H1 (cell line): ENCODE data around the gene CHD9. TPM values are rescaled to one million over a fixed set of nuclear protein-coding genes. Genes with fewer than 3 reads are reported as not detected.

Experiments used
- ATF3 ChIP-seq: IDR thresholded peaks from 2 replicates; pipeline ENCODE4 v1.6.1; 2011; ENCODE audit warnings: low read depth, mild to moderate bottlenecking, low read length; ENCODE audit not compliant: insufficient read depth
- CHD1 ChIP-seq: IDR thresholded peaks from 2 replicates; pipeline ENCODE4 v1.6.1; 2012; ENCODE audit warnings: low read depth, low read length, improper control_type of control experiment
- CHD2 ChIP-seq: IDR thresholded peaks from 2 replicates; pipeline ENCODE4 v1.6.1; 2012; ENCODE audit warnings: low read length, improper control_type of control experiment
- CTCF ChIP-seq, 3 experiments: IDR thresholded peaks; 1 replicate in 2 of 3; 2 replicates in 1 of 3; pipeline versions ENCODE4 v1.5.1 to v1.6.1; 2011; ENCODE audit warnings: low read length in 3 of 3, mild to moderate bottlenecking in 3 of 3, inconsistent platforms in 2 of 3, low read depth in 1 of 3, moderate library complexity in 1 of 3; ENCODE audit not compliant: insufficient read depth in 1 of 3; ENCODE audit errors: control extremely low read depth in 1 of 3
- HDAC2 ChIP-seq, 2 experiments: fragments of 300-600 bp in 1 of 2; sonication (generic) in 1 of 2; IDR thresholded peaks; 2 replicates each; pipeline ENCODE4 v1.6.1; 2011 to 2012; ENCODE audit warnings: low read depth in 2 of 2, low read length in 2 of 2, mild to moderate bottlenecking in 2 of 2, moderate library complexity in 2 of 2, borderline replicate concordance in 1 of 2, inconsistent platforms in 1 of 2
- MAFK ChIP-seq: IDR thresholded peaks from 2 replicates; pipeline ENCODE4 v1.6.1; 2012; ENCODE audit warnings: low read depth, mild to moderate bottlenecking, improper control_type of control experiment, low read length
- NRF1 ChIP-seq: IDR thresholded peaks from 2 replicates; pipeline ENCODE4 v1.6.1; 2011; ENCODE audit warnings: mild to moderate bottlenecking, low read depth, low read length, improper control_type of control experiment
- PHF8 ChIP-seq: fragments of 200-600 bp; sonication (generic); conservative IDR thresholded peaks from 2 replicates; pipeline ENCODE4 v1.7.1; 2012; ENCODE audit warnings: low read depth, mild to moderate bottlenecking, inconsistent platforms, low read length, moderate library complexity
- POLR2A ChIP-seq, 2 experiments: IDR thresholded peaks; 1 replicate in 1 of 2; 2 replicates in 1 of 2; pipeline ENCODE4 v1.6.1; 2011; ENCODE audit warnings: low read depth in 2 of 2, low read length in 2 of 2, mild to moderate bottlenecking in 2 of 2; ENCODE audit errors: control extremely low read depth in 1 of 2
- RAD21 ChIP-seq, 2 experiments: IDR thresholded peaks in 1 of 2; conservative IDR thresholded peaks in 1 of 2; 2 replicates each; pipeline ENCODE4 v1.6.1; 2011; ENCODE audit warnings: low read depth in 2 of 2, low read length in 2 of 2, improper control_type of control experiment in 1 of 2, inconsistent platforms in 1 of 2, mild to moderate bottlenecking in 1 of 2, moderate library complexity in 1 of 2
- SAP30 ChIP-seq: fragments of 300-600 bp; sonication (generic); IDR thresholded peaks from 2 replicates; pipeline ENCODE4 v1.7.1; 2012; ENCODE audit warnings: low read length, moderate library complexity, mild to moderate bottlenecking, inconsistent platforms; ENCODE audit not compliant: insufficient read depth, insufficient replicate concordance
- SIN3A ChIP-seq, 2 experiments: IDR thresholded peaks in 1 of 2; conservative IDR thresholded peaks in 1 of 2; 2 replicates each; pipeline ENCODE4 v1.6.1; 2011 to 2012; ENCODE audit warnings: low read length in 2 of 2, improper control_type of control experiment in 1 of 2, low read depth in 1 of 2, mild to moderate bottlenecking in 1 of 2
- SUZ12 ChIP-seq: fragments of 200-600 bp; sonication (generic); IDR thresholded peaks from 2 replicates; pipeline ENCODE4 v1.6.1; 2012; ENCODE audit warnings: mild to moderate bottlenecking, inconsistent platforms, low read length, moderate library complexity, mixed read lengths
- TBP ChIP-seq: IDR thresholded peaks from 2 replicates; pipeline ENCODE4 v1.6.1; 2011; ENCODE audit warnings: low read depth, low read length, improper control_type of control experiment
- YY1 ChIP-seq: IDR thresholded peaks from 2 replicates; pipeline ENCODE4 v1.6.1; 2011; ENCODE audit warnings: low read depth, mild to moderate bottlenecking, low read length
- polyA plus RNA-seq, 7 experiments: library from polyadenylated mRNA; depleted of rRNA in 3 of 7; stranded (reverse) in 5 of 7; unstranded in 2 of 7; fragments of >200 nt in 5 of 7; fragments of 200-250 nt in 2 of 7; gene quantifications; 1 replicate in 5 of 7; 2 replicates in 1 of 7; 4 replicates in 1 of 7; pipeline versions ENCODE4 v1.2.1 to v1.2.3, GENCODE V29; 2011 to 2013; ENCODE audit warnings: missing spikeins in 2 of 7, mixed read lengths in 2 of 7
- total RNA-seq: library from RNA; stranded (reverse); fragmentation: NEBNext Ultra II Directional; extraction: Animal tissue kit (Norgen Biotek cat#: 25700); gene quantifications from 2 replicates; pipeline ENCODE4 v1.2.1, GENCODE V29; 2021

Gene CHD9
- total and polyA plus RNA-seq, 2 of the 8 experiments (the other 6 are each of a cell fraction or from before 2014, with no cell fraction given): 9.9 to 32.4 TPM

GRCh38 chr16:53130159-53131049 is 75.6 kb downstream of the CHD9 start (continued):
- no peak for TF ChIP-seq ATF3
- peak; percentile 38; the same call in 1 of the 2 replicates for TF ChIP-seq TBP
- 0 out of 2 replicates have a peak, but pooled peaks have one; percentile 15 for TF ChIP-seq SUZ12
- peak; percentile 48; the same call in 1 of the 2 replicates for TF ChIP-seq CHD2
- TF ChIP-seq NRF1: no peak
- TF ChIP-seq PHF8: 0 out of 2 replicates have a peak, but pooled peaks have one; percentile 51
- TF ChIP-seq RAD21 (IDR thresholded peaks at IDR 0.05 in 1 of 2, conservative IDR thresholded peaks at IDR 0.05 in 1 of 2; ENCODE audit: low read depth in 2 of 2, low read length in 2 of 2): peak; percentile 62 to 78
- peak; percentile 20 to 30; a peak in 2 of 3 replicates for TF ChIP-seq POLR2A (IDR thresholded peaks at IDR 0.05; ENCODE audit: control extremely low read depth in 1 of 2, low read depth in 2 of 2, low read length in 2 of 2)
- peak; percentile 90 for TF ChIP-seq YY1
- peak in 1 of 2 experiments; percentile 74; a peak in 1 of 4 replicates for TF ChIP-seq SIN3A (conservative IDR thresholded peaks at IDR 0.05 in 1 of 2, IDR thresholded peaks at IDR 0.05 in 1 of 2; ENCODE audit: low read depth in 1 of 2, low read length in 2 of 2)
- no peak for TF ChIP-seq MAFK
- peak; percentile 4 to 61; a peak in 1 of 4 replicates for TF ChIP-seq HDAC2 (IDR thresholded peaks at IDR 0.05; ENCODE audit: borderline replicate concordance in 1 of 2, low read depth in 2 of 2, low read length in 2 of 2)
- TF ChIP-seq CHD1: no peak
- TF ChIP-seq CTCF (IDR thresholded peaks at IDR 0.05; ENCODE audit: control extremely low read depth in 1 of 3, insufficient read depth in 1 of 3, low read depth in 1 of 3, low read length in 3 of 3): peak; percentile 57 to 79 (median 73)
- no peak for TF ChIP-seq SAP30
